HL-60 (cell line): ENCODE data around the gene ALOXE3. TPM values are rescaled to one million over a fixed set of nuclear protein-coding genes. Genes with fewer than 3 reads are reported as not detected.

Experiments
- DNase-seq, 2 experiments: peaks; one replicate each; pipeline ENCODE4 v3.0.0-alpha.2; 2010 to 2020; ENCODE audit warnings: low read depth in 1 of 2, low spot score in 1 of 2
- H3K27ac ChIP-seq: fragments of 250-450 bp; sonication (Bioruptor Pico); replicated peaks from 2 replicates; pipeline ENCODE4 v1.5.1; 2020; ENCODE audit warnings: mild to moderate bottlenecking, moderate library complexity
- H3K27me3 ChIP-seq: fragments of 250-450 bp; sonication (Bioruptor Pico); 2 replicates; pipeline ENCODE4 v1.5.1; 2021; ENCODE audit warnings: mild to moderate bottlenecking, moderate library complexity; ENCODE audit not compliant: insufficient read depth, poor library complexity, severe bottlenecking
- H3K4me3 ChIP-seq: replicated peaks from 2 replicates; pipeline ENCODE4 v1.5.1; 2011; ENCODE audit warnings: mild to moderate bottlenecking, control low read depth, low read length; ENCODE audit not compliant: insufficient read depth
- GABPA ChIP-seq: IDR thresholded peaks from 2 replicates; pipeline ENCODE4 v1.6.1; 2012; ENCODE audit warnings: low read depth
- POLR2AphosphoS5 ChIP-seq: IDR thresholded peaks from 2 replicates; pipeline ENCODE4 v1.6.1; 2012; ENCODE audit warnings: low read depth
- REST ChIP-seq: IDR thresholded peaks from 2 replicates; pipeline ENCODE4 v1.6.1; 2012; ENCODE audit warnings: low read depth; ENCODE audit not compliant: insufficient replicate concordance
- SPI1 ChIP-seq: IDR thresholded peaks from 2 replicates; pipeline ENCODE4 v1.6.1; 2012; ENCODE audit warnings: low read depth, mild to moderate bottlenecking, borderline replicate concordance
- microRNA-seq: library from miRNA; unstranded; fragments of <30 nt; microRNA quantifications from one replicate; pipeline ENCODE4, GENCODE V29; 2018
- TF ChIP-seq, protein P1 (sequence below): IDR thresholded peaks from one replicate; pipeline ENCODE4 v1.5.1; 2011; ENCODE audit warnings: low read length, control low read depth, inconsistent platforms; ENCODE audit not compliant: insufficient read depth

The ALOXE3 gene

GRCh38 chr17:8046929-8047768 lies 71.2 kb downstream of the ALOXE3 start:
- Histone ChIP-seq H3K27me3 (no peaks in the 10 kb centered on the region), H3K27ac (no peak overlapping the region), H3K4me3 (no peak overlapping the region)
- TF ChIP-seq REST, result no peak
- TF ChIP-seq GABPA, result no peak
- TF ChIP-seq POLR2AphosphoS5, result no peak
- TF ChIP-seq, protein P1, sequence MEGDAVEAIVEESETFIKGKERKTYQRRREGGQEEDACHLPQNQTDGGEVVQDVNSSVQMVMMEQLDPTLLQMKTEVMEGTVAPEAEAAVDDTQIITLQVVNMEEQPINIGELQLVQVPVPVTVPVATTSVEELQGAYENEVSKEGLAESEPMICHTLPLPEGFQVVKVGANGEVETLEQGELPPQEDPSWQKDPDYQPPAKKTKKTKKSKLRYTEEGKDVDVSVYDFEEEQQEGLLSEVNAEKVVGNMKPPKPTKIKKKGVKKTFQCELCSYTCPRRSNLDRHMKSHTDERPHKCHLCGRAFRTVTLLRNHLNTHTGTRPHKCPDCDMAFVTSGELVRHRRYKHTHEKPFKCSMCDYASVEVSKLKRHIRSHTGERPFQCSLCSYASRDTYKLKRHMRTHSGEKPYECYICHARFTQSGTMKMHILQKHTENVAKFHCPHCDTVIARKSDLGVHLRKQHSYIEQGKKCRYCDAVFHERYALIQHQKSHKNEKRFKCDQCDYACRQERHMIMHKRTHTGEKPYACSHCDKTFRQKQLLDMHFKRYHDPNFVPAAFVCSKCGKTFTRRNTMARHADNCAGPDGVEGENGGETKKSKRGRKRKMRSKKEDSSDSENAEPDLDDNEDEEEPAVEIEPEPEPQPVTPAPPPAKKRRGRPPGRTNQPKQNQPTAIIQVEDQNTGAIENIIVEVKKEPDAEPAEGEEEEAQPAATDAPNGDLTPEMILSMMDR, result no peak
- no peak for TF ChIP-seq SPI1
- no peak for DNase-seq

- DNase-seq, result no peak
- no peak overlapping the region for H3K27ac ChIP-seq
- H3K27me3 ChIP-seq, result no peaks in the 10 kb centered on the region
- no peak for TF ChIP-seq REST
- TF ChIP-seq, protein P1, result no peak
- no peak for TF ChIP-seq GABPA
- TF ChIP-seq SPI1, result no peak
- no peak for TF ChIP-seq POLR2AphosphoS5
- no peak overlapping the region for H3K4me3 ChIP-seq
Observed at GRCh38 chr17:8046306-8046928, 71.9 kb downstream of the ALOXE3 start.

Small RNAs within 50 kb of the gene (microRNA-seq; reads per million reads assigned to microRNA genes)
- gene MIR4314, result not detected
- not detected for gene MIR6883
